Measurements from ENCODE around the gene PHACTR3. TPM values are rescaled to one million over a fixed set of nuclear protein-coding genes. Genes with fewer than 3 reads are reported as not detected.

Gene PHACTR3
- total and polyA plus RNA-seq, 2 of the 8 experiments (the other 6 are each of a cell fraction or from before 2014, with no cell fraction given), result 0.05 to 0.13 TPM

- H3K9ac ChIP-seq (replicated peaks in 1 of 4; ENCODE audit: extremely low read depth in 1 of 4, low read depth in 3 of 4, low read length in 3 of 4), result no peak overlapping the region
- DNase-seq (ENCODE audit: low read depth in 1 of 2, low spot score in 2 of 2), result no peak
- no peak overlapping the region for H3K27ac ChIP-seq (ENCODE audit: low read depth, low read length)
- H4K5ac ChIP-seq (ENCODE audit: insufficient read length, low read depth, low read length), result no peak overlapping the region
- CTCF ChIA-PET (ENCODE audit: partially characterized antibody), result no interaction called here
- no peak overlapping the region for H2BK120ac ChIP-seq (replicated peaks; ENCODE audit: low read depth, low read length)
- no peaks in the 10 kb centered on the region for H3K27me3 ChIP-seq (replicated peaks in 1 of 4; ENCODE audit: control insufficient read depth in 3 of 4, extremely low read depth in 1 of 4, insufficient read depth in 3 of 4, low read length in 3 of 4)
- no peak overlapping the region for H3K23ac ChIP-seq (ENCODE audit: insufficient read length)
- no peak overlapping the region for H2AK5ac ChIP-seq (ENCODE audit: low read depth, low read length)
- FAIRE-seq, result no peak
- no peak overlapping the region for H3K56ac ChIP-seq (replicated peaks; ENCODE audit: insufficient read length, low read depth, low read length)
- H3K4me1 ChIP-seq (replicated peaks in 1 of 4; ENCODE audit: control insufficient read depth in 3 of 4, insufficient read depth in 4 of 4, low read length in 3 of 4), result no peaks in the 10 kb centered on the region
- H3K23me2 ChIP-seq (ENCODE audit: low read depth, low read length), result no peaks in the 10 kb centered on the region
- H4K20me1 ChIP-seq (replicated peaks in 1 of 2; ENCODE audit: control insufficient read depth in 1 of 2, insufficient read depth in 2 of 2, low read length in 2 of 2), result peaks cover 0 to 1% of the 10 kb centered on the region in 2 experiments
- no peak overlapping the region for H2AFZ ChIP-seq (ENCODE audit: low read length)
- H3K14ac ChIP-seq (ENCODE audit: insufficient read length), result no peak overlapping the region
- H3K18ac ChIP-seq (ENCODE audit: extremely low read depth, low read length), result no peak overlapping the region
- H2BK20ac ChIP-seq (ENCODE audit: low read length), result no peak overlapping the region
- 72% methylated on average over 7 of the region's 7 CpGs; no CpG with 5 or more reads in 1 of the 2 experiments for WGBS, 2 experiments (ENCODE audit: extremely low coverage in 1 of 2, insufficient coverage in 1 of 2, insufficient read length in 1 of 2, insufficient replicate concordance in 2 of 2, low coverage in 1 of 2, low lambda C conversion rate in 2 of 2, missing lambda C conversion rate in 1 of 2)
- no peak overlapping the region for H4K91ac ChIP-seq (replicated peaks; ENCODE audit: insufficient read length, low read length)
- no peaks in the 10 kb centered on the region for H3K79me2 ChIP-seq (ENCODE audit: control insufficient read depth in 1 of 2, insufficient read depth in 2 of 2, low read length in 2 of 2)
- H3K4me3 ChIP-seq (ENCODE audit: extremely low read depth in 1 of 4, insufficient read depth in 2 of 4, low read depth in 3 of 4, low read length in 4 of 4), result no peak overlapping the region
- H3K4ac ChIP-seq (replicated peaks; ENCODE audit: insufficient read length, low read depth, low read length), result no peak overlapping the region
- no peak overlapping the region for H2BK5ac ChIP-seq (ENCODE audit: low read depth, low read length)
- POLR2A ChIA-PET (ENCODE audit: partially characterized antibody), result no interaction called here
- H3K9me3 ChIP-seq (ENCODE audit: insufficient read depth in 2 of 2, low read depth in 1 of 2, low read length in 1 of 2), result peaks cover 92 to 99% of the 10 kb centered on the region in 2 experiments
- no peaks in the 10 kb centered on the region for H3K36me3 ChIP-seq (ENCODE audit: control insufficient read depth in 2 of 4, insufficient read depth in 4 of 4, low read length in 3 of 4)
- H3K4me2 ChIP-seq (ENCODE audit: insufficient read depth in 1 of 2, low read depth in 2 of 2, low read length in 2 of 2), result no peak overlapping the region
- H2BK15ac ChIP-seq (ENCODE audit: low read length), result no peak overlapping the region
- H3K79me1 ChIP-seq (ENCODE audit: low read depth, low read length), result no peaks in the 10 kb centered on the region
- no peak overlapping the region for H4K8ac ChIP-seq (ENCODE audit: extremely low read depth, insufficient read depth, low read length)
- no peak overlapping the region for H2BK12ac ChIP-seq (ENCODE audit: low read depth, low read length)
- TF ChIP-seq CHD1 (IDR thresholded peaks at IDR 0.05; ENCODE audit: low read depth, low read length) (no peak), BCL11A (IDR thresholded peaks at IDR 0.05; ENCODE audit: low read depth in 2 of 2, low read length in 2 of 2) (no peak), CBX5 (IDR thresholded peaks at IDR 0.05; ENCODE audit: low read depth, low read length) (no peak), CEBPB (IDR thresholded peaks at IDR 0.05; ENCODE audit: low read depth, low read length) (no peak), CHD2 (IDR thresholded peaks at IDR 0.05; ENCODE audit: low read length) (no peak), CBX8 (IDR thresholded peaks at IDR 0.05; ENCODE audit: borderline replicate concordance, low read depth, low read length) (no peak), SIX5 (IDR thresholded peaks at IDR 0.05; ENCODE audit: low read depth, low read length) (no peak), RXRA (IDR thresholded peaks at IDR 0.05; ENCODE audit: insufficient read depth, low read depth, low read length) (no peak)
These were observed 166.5 kb downstream of the PHACTR3 start for GRCh38 chr20:59770851-59771250.
